PFSK-1 (cell line): ENCODE measurements around the gene SLC24A3.

Source experiments
- FOXP2 ChIP-seq: optimal IDR thresholded peaks from 2 replicates; pipeline ENCODE3; 2011; ENCODE audit warnings: borderline replicate concordance, control low read depth, inconsistent platforms; ENCODE audit not compliant: insufficient read depth; ENCODE audit errors: extremely low read length, extremely low read depth
- POLR2AphosphoS5 ChIP-seq: IDR thresholded peaks from 2 replicates; pipeline ENCODE4 v1.6.1; 2012; ENCODE audit warnings: low read depth, mild to moderate bottlenecking, control low read depth, low read length, moderate library complexity
- SIN3A ChIP-seq: IDR thresholded peaks from 2 replicates; pipeline ENCODE4 v1.6.1; 2012; ENCODE audit warnings: mild to moderate bottlenecking, low read length, moderate library complexity, borderline replicate concordance; ENCODE audit not compliant: insufficient read depth
- TAF1 ChIP-seq: IDR thresholded peaks from 2 replicates; pipeline ENCODE4 v1.6.1; 2012; ENCODE audit warnings: low read length, control low read depth, borderline replicate concordance; ENCODE audit not compliant: insufficient read depth
- TF ChIP-seq, protein P1 (sequence below), 2 experiments: IDR thresholded peaks; 2 replicates each; pipeline versions ENCODE4 v1.6.1 to v1.8.0; 2011 to 2012; ENCODE audit warnings: low read depth in 2 of 2, low read length in 2 of 2, control low read depth in 1 of 2, inconsistent platforms in 1 of 2, mild to moderate bottlenecking in 1 of 2, moderate library complexity in 1 of 2; ENCODE audit not compliant: insufficient read depth in 1 of 2

DNA sequence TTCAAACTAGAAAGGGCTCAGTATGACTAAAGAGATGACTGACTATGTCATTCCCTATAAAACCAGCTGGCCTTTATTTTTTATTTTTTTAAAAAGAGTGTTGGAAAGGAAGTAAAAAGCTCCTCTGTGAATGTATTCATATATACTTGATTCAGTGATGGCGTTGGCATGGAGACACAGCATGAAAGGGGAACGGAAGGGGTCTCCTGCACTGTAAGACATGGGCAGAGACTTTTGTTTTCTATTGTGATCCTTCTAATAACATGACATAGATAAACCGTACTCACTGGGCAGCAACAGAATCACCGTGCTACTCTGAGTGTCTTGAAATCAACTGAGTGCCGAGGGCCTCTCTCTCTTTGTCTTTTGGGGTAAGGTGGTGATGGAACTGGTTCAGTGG is 317.6 kb downstream of the SLC24A3 start:
- TF ChIP-seq TAF1 (no peak), POLR2AphosphoS5 (no peak), SIN3A (no peak), FOXP2 (no peak)
- TF ChIP-seq, protein P1, sequence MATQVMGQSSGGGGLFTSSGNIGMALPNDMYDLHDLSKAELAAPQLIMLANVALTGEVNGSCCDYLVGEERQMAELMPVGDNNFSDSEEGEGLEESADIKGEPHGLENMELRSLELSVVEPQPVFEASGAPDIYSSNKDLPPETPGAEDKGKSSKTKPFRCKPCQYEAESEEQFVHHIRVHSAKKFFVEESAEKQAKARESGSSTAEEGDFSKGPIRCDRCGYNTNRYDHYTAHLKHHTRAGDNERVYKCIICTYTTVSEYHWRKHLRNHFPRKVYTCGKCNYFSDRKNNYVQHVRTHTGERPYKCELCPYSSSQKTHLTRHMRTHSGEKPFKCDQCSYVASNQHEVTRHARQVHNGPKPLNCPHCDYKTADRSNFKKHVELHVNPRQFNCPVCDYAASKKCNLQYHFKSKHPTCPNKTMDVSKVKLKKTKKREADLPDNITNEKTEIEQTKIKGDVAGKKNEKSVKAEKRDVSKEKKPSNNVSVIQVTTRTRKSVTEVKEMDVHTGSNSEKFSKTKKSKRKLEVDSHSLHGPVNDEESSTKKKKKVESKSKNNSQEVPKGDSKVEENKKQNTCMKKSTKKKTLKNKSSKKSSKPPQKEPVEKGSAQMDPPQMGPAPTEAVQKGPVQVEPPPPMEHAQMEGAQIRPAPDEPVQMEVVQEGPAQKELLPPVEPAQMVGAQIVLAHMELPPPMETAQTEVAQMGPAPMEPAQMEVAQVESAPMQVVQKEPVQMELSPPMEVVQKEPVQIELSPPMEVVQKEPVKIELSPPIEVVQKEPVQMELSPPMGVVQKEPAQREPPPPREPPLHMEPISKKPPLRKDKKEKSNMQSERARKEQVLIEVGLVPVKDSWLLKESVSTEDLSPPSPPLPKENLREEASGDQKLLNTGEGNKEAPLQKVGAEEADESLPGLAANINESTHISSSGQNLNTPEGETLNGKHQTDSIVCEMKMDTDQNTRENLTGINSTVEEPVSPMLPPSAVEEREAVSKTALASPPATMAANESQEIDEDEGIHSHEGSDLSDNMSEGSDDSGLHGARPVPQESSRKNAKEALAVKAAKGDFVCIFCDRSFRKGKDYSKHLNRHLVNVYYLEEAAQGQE (IDR thresholded peaks at IDR 0.05; ENCODE audit: insufficient read depth in 1 of 2, low read depth in 2 of 2, low read length in 2 of 2) = no peak
